HepG2 (cell line): ENCODE results near the gene TAS2R38. TPM values are rescaled to one million over a fixed set of nuclear protein-coding genes. Genes with fewer than 3 reads are reported as not detected.
"Not testable (repeated sequence)": the region's sequence is repeated elsewhere in the genome, so short reads cannot be mapped to it uniquely, and the experiment has no call there.

Experiments used
- ATAC-seq: fragments of 200-7000 bp; cut with Tn5 transposase; 3 replicates; pipeline ENCODE4 v1.9.1; 2020; ENCODE audit warnings: mild to moderate bottlenecking, moderate library complexity
- BruUV-seq: library from RNA; stranded (reverse); fragments of 400-500 nt; replicated peaks from 2 replicates; lab custom pipeline; 2021; lab: Mats Ljungman, UMichigan
- CTCF ChIA-PET: fragments of 300-600 bp; formaldehyde crosslinking; extraction: SDS; loops from one replicate; lab custom pipeline; 2021; ENCODE audit warnings: low total read pairs, inconsistent platforms, low intra/inter-chr PET ratio; lab: Yijun Ruan, JAX
- POLR2A ChIA-PET: fragments of 350-600 bp; sonication (Branson Sonifier 250); formaldehyde crosslinking; loops from one replicate; lab custom pipeline; 2020; ENCODE audit warnings: antibody characterized with exemption, inconsistent platforms; lab: Yijun Ruan, JAX
- DNase-seq: peaks from one replicate; pipeline ENCODE4 v3.0.0-alpha.2; 2015; ENCODE audit warnings: low spot score
- FAIRE-seq: peaks from 3 replicates; lab custom pipeline; 2011; peaks lifted over from hg19 to GRCh38; lab: Jason Lieb, UNC
- H2AFZ ChIP-seq: one replicate; pipeline ENCODE4 v1.6.1; 2011; ENCODE audit warnings: low read length, inconsistent platforms
- H3K27ac ChIP-seq: fragments of 300-600 bp; 3 replicates; pipeline ENCODE4 v1.8.0; 2011; ENCODE audit warnings: mixed run types, mild to moderate bottlenecking, mixed read lengths, low read length, inconsistent platforms; ENCODE audit not compliant: insufficient read depth; ENCODE audit errors: extremely low read length
- H3K27me3 ChIP-seq, 2 experiments: fragments of 200-600 bp in 1 of 2; 2 replicates in 1 of 2; 3 replicates in 1 of 2; pipeline versions ENCODE4 v1.6.0 to v1.8.0; 2011; ENCODE audit warnings: low read length in 2 of 2, mild to moderate bottlenecking in 2 of 2, moderate library complexity in 2 of 2, inconsistent platforms in 1 of 2; ENCODE audit not compliant: insufficient read depth in 2 of 2, control insufficient read depth in 1 of 2
- H3K36me3 ChIP-seq, 2 experiments: fragments of 200-600 bp in 1 of 2; replicated peaks in 1 of 2; 2 replicates in 1 of 2; 3 replicates in 1 of 2; pipeline versions ENCODE4 v1.5.1 to v1.8.0; 2011; ENCODE audit warnings: low read length in 2 of 2, inconsistent platforms in 1 of 2; ENCODE audit not compliant: insufficient read depth in 2 of 2, control insufficient read depth in 1 of 2
- H3K4me1 ChIP-seq: 2 replicates; pipeline ENCODE4 v1.5.1; 2012; ENCODE audit warnings: low read length, inconsistent platforms; ENCODE audit not compliant: insufficient read depth
- H3K4me2 ChIP-seq: 2 replicates; pipeline ENCODE4 v1.6.0; 2011; ENCODE audit warnings: low read depth, low read length, inconsistent platforms
- H3K4me3 ChIP-seq, 3 experiments: fragments of 200-600 bp in 1 of 3; sonication (generic), shearing (Covaris generic) in 1 of 3; replicated peaks in 1 of 3; 2 replicates each; pipeline ENCODE4 v1.5.1; 2011 to 2016; ENCODE audit warnings: low read length in 3 of 3, inconsistent platforms in 2 of 3, low read depth in 2 of 3, mild to moderate bottlenecking in 2 of 3, control low read depth in 1 of 3, mixed read lengths in 1 of 3; ENCODE audit not compliant: insufficient read depth in 1 of 3
- H3K79me2 ChIP-seq: one replicate; pipeline ENCODE4 v1.6.1; 2011; ENCODE audit warnings: low read length, inconsistent platforms; ENCODE audit not compliant: insufficient read depth
- H3K9ac ChIP-seq: 2 replicates; pipeline ENCODE4 v1.6.0; 2011; ENCODE audit warnings: mild to moderate bottlenecking, low read depth, low read length, inconsistent platforms; ENCODE audit not compliant: insufficient read depth
- H3K9me3 ChIP-seq: 2 replicates; pipeline ENCODE4 v1.5.1; 2012; ENCODE audit warnings: mild to moderate bottlenecking, low read length
- H4K20me1 ChIP-seq: 2 replicates; pipeline ENCODE4 v1.6.0; 2011; ENCODE audit warnings: inconsistent platforms, mild to moderate bottlenecking, low read length, moderate library complexity; ENCODE audit not compliant: insufficient read depth
- KIAA2018 ChIP-seq: sonication (generic); formaldehyde crosslinking; IDR thresholded peaks from 2 replicates; pipeline ENCODE4 v1.5.0; 2020; ENCODE audit warnings: mild to moderate bottlenecking, missing genetic modification reagents, borderline replicate concordance
- ZKSCAN8 ChIP-seq: IDR thresholded peaks from 2 replicates; pipeline ENCODE4 v1.6.1; 2016; ENCODE audit warnings: borderline replicate concordance, missing genetic modification reagents, missing compliant biosample characterization
- WGBS: methylation state at CpG from one replicate; pipeline ENCODE4 v1.1.6; 2017; ENCODE audit warnings: low lambda C conversion rate; 5-methylcytosine and 5-hydroxymethylcytosine counted together
- in situ Hi-C: cut with HindIII; loops from 2 replicates; pipeline ENCODE4 v1.10.0; 2017; ENCODE audit warnings: low pct_unique_long_range_greater_than_20kb; ENCODE audit not compliant: extremely low pct_ligation_motif_present
- intact Hi-C: fragments of 100-400 bp; cut with micrococcal nuclease; formaldehyde crosslinking; loops from one replicate; pipeline ENCODE4 v1.10.0; 2022; ENCODE audit not compliant: unreplicated experiment
- polyA plus RNA-seq, 8 experiments: library from polyadenylated mRNA; depleted of rRNA in 3 of 8; stranded (reverse) in 7 of 8; unstranded in 1 of 8; fragments of >200 nt; fragmentation: Illumina TruSeq in 4 of 8; extraction: Trizol in 4 of 8; gene quantifications; 2 replicates each; pipeline versions ENCODE4 v1.2.1 to v1.2.3, GENCODE V29; 2011 to 2016; ENCODE audit warnings: low read depth in 4 of 8, missing spikeins in 1 of 8, mixed read lengths in 1 of 8; ENCODE audit not compliant: insufficient read depth in 1 of 8
- total RNA-seq, 5 experiments: library from RNA; depleted of rRNA; stranded (reverse); fragments of >200 nt; fragmentation: Illumina TruSeq; extraction: Trizol; gene quantifications; 2 replicates each; pipeline ENCODE4 v1.2.3, GENCODE V29; 2016; ENCODE audit warnings: low read depth in 1 of 5

The TAS2R38 gene
- total and polyA plus RNA-seq, 2 of the 13 experiments (the other 11 are each of a cell fraction or from before 2014, with no cell fraction given) = not detected

GRCh38 chr7:141986923-141987322, 13.3 kb upstream of the TAS2R38 start:
- no peak overlapping the region for H3K4me3 ChIP-seq
- no peaks in the 10 kb centered on the region for H3K36me3 ChIP-seq
- no peaks in the 10 kb centered on the region for H3K4me1 ChIP-seq
- no peaks in the 10 kb centered on the region for H3K27me3 ChIP-seq
- in situ Hi-C loops (no loop called here), intact Hi-C loops (no loop called here)
- no peaks in the 10 kb centered on the region for H3K79me2 ChIP-seq
- WGBS = 5% methylated on average over 2 of the region's 2 CpGs
- POLR2A ChIA-PET = no interaction called here
- no peak overlapping the region for H2AFZ ChIP-seq
- no peak for ATAC-seq
- DNase-seq = no peak
- no peak overlapping the region for H3K27ac ChIP-seq
- no peak for FAIRE-seq
- H3K9me3 ChIP-seq = no peaks in the 10 kb centered on the region
- TF ChIP-seq ZKSCAN8 (CRISPR knock-in tag) (no peak), KIAA2018 (no peak)
- CTCF ChIA-PET = no interaction called here
- no TSS peak for BruUV-seq
- H4K20me1 ChIP-seq = no peaks in the 10 kb centered on the region
- no peak overlapping the region for H3K9ac ChIP-seq
- no peak overlapping the region for H3K4me2 ChIP-seq

- intact Hi-C loops, H3K9me3 ChIP-seq, POLR2A ChIA-PET, H3K4me3 ChIP-seq, FAIRE-seq, H3K36me3 ChIP-seq, H3K4me2 ChIP-seq, H3K9ac ChIP-seq, ATAC-seq, H3K79me2 ChIP-seq, H3K27me3 ChIP-seq, H3K4me1 ChIP-seq, in situ Hi-C loops, CTCF ChIA-PET, H4K20me1 ChIP-seq, H2AFZ ChIP-seq, DNase-seq, BruUV-seq, H3K27ac ChIP-seq: not testable (repeated sequence)
- 72% methylated on average over 6 of the region's 13 CpGs for WGBS
Observed at GRCh38 chr7:141985926-141986325, 12.4 kb upstream of the TAS2R38 start.
